GM12874 (cell line): ENCODE results near the gene NAA30.

Experiments
- CTCF ChIP-seq: IDR thresholded peaks from 2 replicates; pipeline ENCODE4 v1.5.1; 2011; ENCODE audit warnings: low read depth, mild to moderate bottlenecking, control low read depth, low read length, moderate library complexity; ENCODE audit not compliant: insufficient read depth

The NAA30 gene

GRCh38 chr14:57388067-57388466, 2.3 kb upstream of the NAA30 start:
- no peak for TF ChIP-seq CTCF

GRCh38 chr14:57389646-57390036, 745 bp upstream of the NAA30 start:
- no peak for TF ChIP-seq CTCF

GRCh38 chr14:57390806-57391516, 575 bp downstream of the NAA30 start:
- no peak for TF ChIP-seq CTCF

GRCh38 chr14:57391517-57392195, 1.3 kb downstream of the NAA30 start:
- TF ChIP-seq CTCF: no peak

GRCh38 chr14:57392830-57393229, 2.4 kb downstream of the NAA30 start:
- no peak for TF ChIP-seq CTCF

- TF ChIP-seq CTCF: no peak
Measured at GRCh38 chr14:57400556-57401494, 10.4 kb downstream of the NAA30 start.

- no peak for TF ChIP-seq CTCF
Measured at GRCh38 chr14:57401501-57401900, 11.1 kb downstream of the NAA30 start.
